HepG2 (cell line): ENCODE results near the gene CRYBA2. TPM values are rescaled to one million over a fixed set of nuclear protein-coding genes. Genes with fewer than 3 reads are reported as not detected.
A peak's percentile ranks its signal among the peaks of the same experiment; 100 is the strongest.

Experiments
- BORCS8-MEF2B ChIP-seq: sonication (generic); formaldehyde crosslinking; IDR thresholded peaks from 2 replicates; pipeline ENCODE4 v1.8.0; 2022; ENCODE audit warnings: mild to moderate bottlenecking, missing genetic modification reagents
- FOXO4 ChIP-seq: sonication (generic); formaldehyde crosslinking; conservative IDR thresholded peaks from 2 replicates; pipeline ENCODE4 v1.8.1; 2023; ENCODE audit warnings: missing genetic modification reagents
- GABPB1 ChIP-seq: IDR thresholded peaks from 2 replicates; pipeline ENCODE4 v1.6.1; 2016; ENCODE audit warnings: mild to moderate bottlenecking, missing genetic modification reagents, moderate library complexity, missing compliant biosample characterization
- GZF1 ChIP-seq: sonication (generic); formaldehyde crosslinking; IDR thresholded peaks from 2 replicates; pipeline ENCODE4 v1.5.1; 2020; ENCODE audit warnings: mild to moderate bottlenecking, missing genetic modification reagents
- LCORL ChIP-seq, 2 experiments: fragments of 450-650 bp in 1 of 2; sonication (generic) in 1 of 2; formaldehyde crosslinking in 1 of 2; IDR thresholded peaks; 2 replicates each; pipeline versions ENCODE4 v1.5.0 to v1.6.1; 2017 to 2020; ENCODE audit warnings: antibody characterized with exemption in 1 of 2, missing genetic modification reagents in 1 of 2
- MED1 ChIP-seq: sonication (generic); formaldehyde crosslinking; IDR thresholded peaks from 2 replicates; pipeline ENCODE4 v1.4.0; 2020; ENCODE audit warnings: missing genetic modification reagents
- MXI1 ChIP-seq: IDR thresholded peaks from 3 replicates; pipeline ENCODE4 v1.6.1; 2012; ENCODE audit warnings: low read depth, low read length, inconsistent platforms, borderline replicate concordance
- NONO ChIP-seq, 2 experiments: fragments of 450-650 bp in 1 of 2; sonication (generic) in 1 of 2; formaldehyde crosslinking in 1 of 2; IDR thresholded peaks in 1 of 2; conservative IDR thresholded peaks in 1 of 2; 2 replicates each; pipeline versions ENCODE4 v1.6.1 to v1.8.0; 2017 to 2022; ENCODE audit warnings: mild to moderate bottlenecking in 1 of 2, missing genetic modification reagents in 1 of 2, moderate library complexity in 1 of 2
- NR2F1 ChIP-seq, 2 experiments: fragments of 450-650 bp in 1 of 2; formaldehyde crosslinking in 1 of 2; IDR thresholded peaks; 2 replicates each; pipeline versions ENCODE4 v1.5.0 to v1.6.1; 2016 to 2020; ENCODE audit warnings: mild to moderate bottlenecking in 1 of 2, missing compliant biosample characterization in 1 of 2, missing genetic modification reagents in 1 of 2, moderate library complexity in 1 of 2
- RBM39 ChIP-seq: fragments of 200-400 bp; formaldehyde crosslinking; IDR thresholded peaks from one replicate; pipeline ENCODE4 v1.6.1; 2018; ENCODE audit warnings: antibody characterized with exemption, mild to moderate bottlenecking, low read depth, low read length; ENCODE audit not compliant: poor library complexity, severe bottlenecking
- RCOR2 ChIP-seq: IDR thresholded peaks from 2 replicates; pipeline ENCODE4 v1.6.1; 2016; ENCODE audit warnings: missing biosample characterization, missing genetic modification reagents
- SPEN ChIP-seq: sonication (generic); formaldehyde crosslinking; IDR thresholded peaks from 2 replicates; pipeline ENCODE4 v1.5.1; 2020; ENCODE audit warnings: low read depth, mild to moderate bottlenecking, missing genetic modification reagents
- ZBTB7B ChIP-seq: sonication (generic); formaldehyde crosslinking; IDR thresholded peaks from 2 replicates; pipeline ENCODE4 v1.4.0; 2020; ENCODE audit warnings: missing genetic modification reagents
- ZMYM3 ChIP-seq: sonication (generic); formaldehyde crosslinking; IDR thresholded peaks from 2 replicates; pipeline ENCODE4 v1.5.1; 2020; ENCODE audit warnings: mild to moderate bottlenecking, missing genetic modification reagents
- ZNF263 ChIP-seq: sonication (generic); formaldehyde crosslinking; IDR thresholded peaks from 2 replicates; pipeline ENCODE4 v1.4.0; 2020; ENCODE audit warnings: missing genetic modification reagents
- ZNF331 ChIP-seq: sonication (generic); formaldehyde crosslinking; IDR thresholded peaks from 2 replicates; pipeline ENCODE4 v1.4.0; 2020; ENCODE audit warnings: missing genetic modification reagents
- polyA plus RNA-seq, 8 experiments: library from polyadenylated mRNA; depleted of rRNA in 3 of 8; stranded (reverse) in 7 of 8; unstranded in 1 of 8; fragments of >200 nt; fragmentation: Illumina TruSeq in 4 of 8; extraction: Trizol in 4 of 8; gene quantifications; 2 replicates each; pipeline versions ENCODE4 v1.2.1 to v1.2.3, GENCODE V29; 2011 to 2016; ENCODE audit warnings: low read depth in 4 of 8, missing spikeins in 1 of 8, mixed read lengths in 1 of 8; ENCODE audit not compliant: insufficient read depth in 1 of 8
- total RNA-seq, 5 experiments: library from RNA; depleted of rRNA; stranded (reverse); fragments of >200 nt; fragmentation: Illumina TruSeq; extraction: Trizol; gene quantifications; 2 replicates each; pipeline ENCODE4 v1.2.3, GENCODE V29; 2016; ENCODE audit warnings: low read depth in 1 of 5
- TF ChIP-seq, protein P1 (sequence below): sonication (generic); formaldehyde crosslinking; IDR thresholded peaks from 2 replicates; pipeline ENCODE4 v1.4.0; 2020; ENCODE audit warnings: low read depth, missing genetic modification reagents
- TF ChIP-seq, protein P2 (sequence below): sonication (generic); formaldehyde crosslinking; IDR thresholded peaks from 2 replicates; pipeline ENCODE4 v1.4.0; 2020; ENCODE audit warnings: mild to moderate bottlenecking, missing genetic modification reagents
- TF ChIP-seq, protein P3 (sequence below): sonication (generic); formaldehyde crosslinking; IDR thresholded peaks from 2 replicates; pipeline ENCODE4 v1.9.0; 2022; ENCODE audit warnings: missing genetic modification reagents, mild to moderate bottlenecking, borderline replicate concordance

The CRYBA2 gene
- total and polyA plus RNA-seq, 2 of the 13 experiments (the other 11 are each of a cell fraction or from before 2014, with no cell fraction given), result not detected

GRCh38 chr2:218995972-218996711 is 2.9 kb upstream of the CRYBA2 start (continued):
- TF ChIP-seq RCOR2 (CRISPR knock-in tag) (0 out of 2 replicates have a peak, but pooled peaks have one; percentile 29), NR2F1 (CRISPR knock-in tag; IDR thresholded peaks at IDR 0.05) (no peak), NONO (IDR thresholded peaks at IDR 0.05) (no peak), NONO (CRISPR knock-in tag; conservative IDR thresholded peaks at IDR 0.05) (peak; percentile 47; the same call in 1 of the 2 replicates), FOXO4 (CRISPR knock-in tag) (no peak), BORCS8-MEF2B (CRISPR knock-in tag) (peak; percentile 77), SPEN (CRISPR knock-in tag) (0 out of 2 replicates have a peak, but pooled peaks have one; percentile 42), ZMYM3 (0 out of 2 replicates have a peak, but pooled peaks have one; percentile 34), MED1 (CRISPR knock-in tag) (peak; percentile 16; the same call in 1 of the 2 replicates), ZBTB7B (CRISPR knock-in tag) (no peak), MXI1 (no peak), LCORL (IDR thresholded peaks at IDR 0.05) (no peak), LCORL (CRISPR knock-in tag; IDR thresholded peaks at IDR 0.05) (peak; percentile 47; the same call in 1 of the 2 replicates), GZF1 (CRISPR knock-in tag) (no peak), ZNF331 (CRISPR knock-in tag) (peak; percentile 71; the same call in 1 of the 2 replicates), GABPB1 (peak; percentile 70), RBM39 (peak; percentile 86), ZNF263 (CRISPR knock-in tag) (no peak)
- TF ChIP-seq, protein P1, sequence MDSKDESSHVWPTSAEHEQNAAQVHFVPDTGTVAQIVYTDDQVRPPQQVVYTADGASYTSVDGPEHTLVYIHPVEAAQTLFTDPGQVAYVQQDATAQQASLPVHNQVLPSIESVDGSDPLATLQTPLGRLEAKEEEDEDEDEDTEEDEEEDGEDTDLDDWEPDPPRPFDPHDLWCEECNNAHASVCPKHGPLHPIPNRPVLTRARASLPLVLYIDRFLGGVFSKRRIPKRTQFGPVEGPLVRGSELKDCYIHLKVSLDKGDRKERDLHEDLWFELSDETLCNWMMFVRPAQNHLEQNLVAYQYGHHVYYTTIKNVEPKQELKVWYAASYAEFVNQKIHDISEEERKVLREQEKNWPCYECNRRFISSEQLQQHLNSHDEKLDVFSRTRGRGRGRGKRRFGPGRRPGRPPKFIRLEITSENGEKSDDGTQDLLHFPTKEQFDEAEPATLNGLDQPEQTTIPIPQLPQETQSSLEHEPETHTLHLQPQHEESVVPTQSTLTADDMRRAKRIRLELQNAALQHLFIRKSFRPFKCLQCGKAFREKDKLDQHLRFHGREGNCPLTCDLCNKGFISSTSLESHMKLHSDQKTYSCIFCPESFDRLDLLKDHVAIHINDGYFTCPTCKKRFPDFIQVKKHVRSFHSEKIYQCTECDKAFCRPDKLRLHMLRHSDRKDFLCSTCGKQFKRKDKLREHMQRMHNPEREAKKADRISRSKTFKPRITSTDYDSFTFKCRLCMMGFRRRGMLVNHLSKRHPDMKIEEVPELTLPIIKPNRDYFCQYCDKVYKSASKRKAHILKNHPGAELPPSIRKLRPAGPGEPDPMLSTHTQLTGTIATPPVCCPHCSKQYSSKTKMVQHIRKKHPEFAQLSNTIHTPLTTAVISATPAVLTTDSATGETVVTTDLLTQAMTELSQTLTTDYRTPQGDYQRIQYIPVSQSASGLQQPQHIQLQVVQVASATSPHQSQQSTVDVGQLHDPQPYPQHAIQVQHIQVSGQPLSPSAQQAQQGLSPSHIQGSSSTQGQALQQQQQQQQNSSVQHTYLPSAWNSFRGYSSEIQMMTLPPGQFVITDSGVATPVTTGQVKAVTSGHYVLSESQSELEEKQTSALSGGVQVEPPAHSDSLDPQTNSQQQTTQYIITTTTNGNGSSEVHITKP, result no peak
- TF ChIP-seq, protein P2, sequence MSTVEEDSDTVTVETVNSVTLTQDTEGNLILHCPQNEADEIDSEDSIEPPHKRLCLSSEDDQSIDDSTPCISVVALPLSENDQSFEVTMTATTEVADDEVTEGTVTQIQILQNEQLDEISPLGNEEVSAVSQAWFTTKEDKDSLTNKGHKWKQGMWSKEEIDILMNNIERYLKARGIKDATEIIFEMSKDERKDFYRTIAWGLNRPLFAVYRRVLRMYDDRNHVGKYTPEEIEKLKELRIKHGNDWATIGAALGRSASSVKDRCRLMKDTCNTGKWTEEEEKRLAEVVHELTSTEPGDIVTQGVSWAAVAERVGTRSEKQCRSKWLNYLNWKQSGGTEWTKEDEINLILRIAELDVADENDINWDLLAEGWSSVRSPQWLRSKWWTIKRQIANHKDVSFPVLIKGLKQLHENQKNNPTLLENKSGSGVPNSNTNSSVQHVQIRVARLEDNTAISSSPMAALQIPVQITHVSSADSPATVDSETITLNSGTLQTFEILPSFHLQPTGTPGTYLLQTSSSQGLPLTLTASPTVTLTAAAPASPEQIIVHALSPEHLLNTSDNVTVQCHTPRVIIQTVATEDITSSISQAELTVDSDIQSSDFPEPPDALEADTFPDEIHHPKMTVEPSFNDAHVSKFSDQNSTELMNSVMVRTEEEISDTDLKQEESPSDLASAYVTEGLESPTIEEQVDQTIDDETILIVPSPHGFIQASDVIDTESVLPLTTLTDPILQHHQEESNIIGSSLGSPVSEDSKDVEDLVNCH (CRISPR knock-in tag), result no peak
- TF ChIP-seq, protein P3, sequence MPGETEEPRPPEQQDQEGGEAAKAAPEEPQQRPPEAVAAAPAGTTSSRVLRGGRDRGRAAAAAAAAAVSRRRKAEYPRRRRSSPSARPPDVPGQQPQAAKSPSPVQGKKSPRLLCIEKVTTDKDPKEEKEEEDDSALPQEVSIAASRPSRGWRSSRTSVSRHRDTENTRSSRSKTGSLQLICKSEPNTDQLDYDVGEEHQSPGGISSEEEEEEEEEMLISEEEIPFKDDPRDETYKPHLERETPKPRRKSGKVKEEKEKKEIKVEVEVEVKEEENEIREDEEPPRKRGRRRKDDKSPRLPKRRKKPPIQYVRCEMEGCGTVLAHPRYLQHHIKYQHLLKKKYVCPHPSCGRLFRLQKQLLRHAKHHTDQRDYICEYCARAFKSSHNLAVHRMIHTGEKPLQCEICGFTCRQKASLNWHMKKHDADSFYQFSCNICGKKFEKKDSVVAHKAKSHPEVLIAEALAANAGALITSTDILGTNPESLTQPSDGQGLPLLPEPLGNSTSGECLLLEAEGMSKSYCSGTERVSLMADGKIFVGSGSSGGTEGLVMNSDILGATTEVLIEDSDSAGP (CRISPR knock-in tag), result 0 out of 2 replicates have a peak, but pooled peaks have one; percentile 12
